Fibroblast of skin of abdomen (primary cell): ENCODE measurements around the gene PTPRG.

Experiments
- DNase-seq: peaks from one replicate; pipeline ENCODE4 v3.0.0-alpha.2; 2013

The PTPRG gene

DNA sequence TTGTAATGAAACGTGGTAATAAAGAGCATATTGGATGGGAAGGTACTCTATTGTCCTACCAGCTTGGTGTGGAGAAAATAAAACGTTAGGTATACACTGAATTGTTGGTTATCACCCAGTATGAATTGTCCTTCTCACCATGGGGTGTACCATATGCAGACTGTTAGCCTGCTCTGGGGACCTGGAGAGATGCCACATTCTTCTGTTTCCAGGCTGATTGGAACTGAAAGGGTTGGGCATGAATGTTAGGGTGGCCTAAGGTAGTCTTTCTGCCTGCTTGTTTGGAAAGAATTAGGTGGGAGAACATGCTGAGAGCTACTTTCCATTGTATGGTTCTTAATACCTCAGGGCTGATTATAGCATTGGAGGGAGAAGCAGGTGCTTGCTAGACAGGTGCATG, 340.6 kb downstream of the PTPRG start:
- no peak for DNase-seq

DNA sequence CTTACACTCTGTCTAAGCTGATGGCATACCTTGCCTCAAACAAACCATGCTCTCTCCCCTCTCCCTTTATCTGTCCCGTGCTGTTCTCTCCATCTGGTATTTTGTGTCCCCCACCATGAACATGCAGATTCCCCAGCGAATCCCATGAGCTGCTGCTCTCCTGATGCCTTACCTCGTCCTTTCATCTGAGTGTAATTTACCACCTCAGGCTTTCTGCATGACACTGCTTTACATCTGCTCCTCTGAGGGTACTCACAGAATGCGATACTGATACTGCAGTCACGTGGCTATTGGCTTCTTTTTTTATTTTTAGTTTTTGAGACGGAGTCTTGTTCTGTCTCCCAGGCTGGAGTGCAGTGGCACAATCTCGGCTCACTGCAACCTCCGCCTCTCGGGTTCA, 341.7 kb downstream of the PTPRG start:
- no peak for DNase-seq

DNA sequence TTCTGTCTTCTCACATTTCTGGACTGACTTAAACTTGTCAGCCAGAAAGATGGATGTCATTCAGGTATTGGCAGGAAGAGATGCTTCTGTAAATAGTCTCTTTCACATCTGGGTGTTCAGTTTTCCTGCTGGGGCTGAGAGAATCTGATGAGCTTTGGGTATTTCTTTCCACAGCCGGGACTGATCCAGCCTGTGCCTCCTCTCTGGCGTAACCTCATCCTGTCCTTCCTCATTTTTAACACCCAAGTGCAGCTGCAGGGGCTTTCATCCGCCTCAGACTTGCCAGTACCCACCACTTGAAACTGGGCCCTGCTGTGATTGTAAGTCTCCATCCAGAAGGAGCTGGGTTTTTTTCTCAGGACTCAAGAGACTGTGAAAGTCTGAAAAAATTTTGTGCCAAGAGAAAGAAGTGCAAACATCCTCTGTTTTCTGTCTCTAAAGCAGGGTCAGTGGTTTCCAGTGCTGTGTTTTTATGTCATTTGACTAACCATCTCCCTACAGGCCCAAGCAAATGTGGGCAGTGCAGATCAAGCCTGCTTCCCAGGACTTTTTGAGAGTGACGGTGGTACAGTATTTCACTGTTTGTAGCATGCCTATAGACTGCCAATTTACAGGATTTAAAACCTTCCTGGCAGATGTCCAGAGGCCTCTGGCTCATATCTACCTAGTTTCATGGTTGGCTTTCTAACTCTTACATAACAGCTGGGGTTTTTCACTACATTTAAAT, 342.7 kb downstream of the PTPRG start:
- DNase-seq, result peak; percentile 59

DNA sequence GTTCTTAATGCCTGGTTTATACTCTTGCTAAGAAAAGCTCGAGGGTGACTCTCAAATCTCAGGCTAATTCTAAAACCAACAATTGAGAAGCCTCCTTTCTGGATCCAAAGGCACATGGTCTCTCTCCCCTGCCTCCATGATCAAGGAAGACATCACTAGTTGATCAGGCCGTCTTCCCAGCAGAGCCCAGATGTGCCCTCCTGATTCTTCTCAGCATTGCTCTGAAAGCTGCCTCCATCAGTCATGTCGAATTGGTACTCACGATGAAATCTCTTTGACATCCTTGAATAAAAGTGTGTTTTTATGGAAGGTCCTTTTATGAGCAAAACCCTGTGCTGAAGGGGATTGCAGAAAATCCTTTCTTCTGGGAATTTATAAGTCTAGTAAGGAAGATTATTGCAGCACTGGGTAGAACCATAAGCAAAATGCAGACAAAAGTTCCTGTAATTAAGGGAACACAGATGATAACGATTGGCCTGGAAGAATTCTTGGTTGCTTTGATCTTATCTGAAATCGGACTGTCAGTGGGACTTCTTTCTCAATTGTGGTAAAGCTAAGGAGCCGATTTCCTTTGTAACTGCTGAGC, 345.9 kb downstream of the PTPRG start:
- DNase-seq, result no peak

DNA sequence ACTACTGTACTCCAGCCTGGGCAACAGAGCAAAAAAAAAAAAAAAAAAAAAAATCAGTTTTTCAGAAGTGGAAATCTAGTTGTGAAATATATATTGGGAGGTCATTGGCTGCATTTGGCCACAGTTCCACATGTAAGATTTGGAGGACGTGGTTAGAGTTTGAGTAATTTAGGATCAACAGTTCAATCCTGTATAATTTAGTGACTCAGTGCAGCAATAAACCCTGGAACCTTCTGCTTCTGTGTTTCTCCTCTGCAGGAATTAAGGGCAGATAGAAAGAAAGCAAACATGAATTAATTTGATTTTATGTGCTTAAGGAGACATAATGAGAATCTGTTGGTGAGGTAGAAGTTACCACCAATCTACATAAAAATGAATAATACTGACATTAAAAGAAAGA, 347.0 kb downstream of the PTPRG start:
- DNase-seq, result peak; percentile 58

DNA sequence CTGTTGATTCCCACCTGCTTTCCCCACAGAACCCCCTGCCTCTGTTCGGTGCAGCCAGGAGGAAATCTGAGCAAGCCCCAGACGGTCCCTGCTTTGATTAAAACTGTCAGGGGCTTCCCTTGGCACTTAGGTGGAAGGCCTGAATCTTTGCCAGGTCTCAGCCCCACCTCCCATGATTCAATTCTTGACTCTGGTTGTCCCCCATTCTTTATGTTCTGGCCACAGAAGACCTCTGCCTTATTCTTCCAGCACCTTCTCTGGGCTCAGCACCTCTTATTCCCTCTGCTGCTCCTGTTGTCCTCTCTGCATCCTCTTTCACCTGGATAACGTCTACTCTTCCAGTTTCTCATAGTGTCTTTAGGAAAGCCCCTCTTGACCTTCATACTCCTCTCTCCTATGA, 349.4 kb downstream of the PTPRG start:
- DNase-seq, result no peak

DNA sequence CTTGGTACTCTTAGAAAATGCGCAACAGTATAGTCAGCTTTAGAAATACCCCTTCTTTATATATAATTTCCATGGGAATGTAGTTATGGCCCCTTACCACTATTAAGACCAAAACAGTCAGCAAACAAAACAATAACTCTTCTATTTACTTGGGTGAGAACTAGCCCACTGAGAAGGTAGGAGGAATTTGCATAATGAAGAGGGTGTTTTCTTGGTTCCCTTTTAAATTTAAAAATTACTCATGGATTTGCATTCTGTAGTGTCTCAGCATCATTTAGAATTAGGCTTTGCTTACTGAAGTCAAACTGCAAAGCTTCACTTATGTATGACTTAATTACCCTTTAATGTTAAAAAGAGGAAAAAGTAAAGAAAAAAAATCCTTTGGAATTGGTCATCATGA, 350.8 kb downstream of the PTPRG start:
- DNase-seq, result no peak

DNA sequence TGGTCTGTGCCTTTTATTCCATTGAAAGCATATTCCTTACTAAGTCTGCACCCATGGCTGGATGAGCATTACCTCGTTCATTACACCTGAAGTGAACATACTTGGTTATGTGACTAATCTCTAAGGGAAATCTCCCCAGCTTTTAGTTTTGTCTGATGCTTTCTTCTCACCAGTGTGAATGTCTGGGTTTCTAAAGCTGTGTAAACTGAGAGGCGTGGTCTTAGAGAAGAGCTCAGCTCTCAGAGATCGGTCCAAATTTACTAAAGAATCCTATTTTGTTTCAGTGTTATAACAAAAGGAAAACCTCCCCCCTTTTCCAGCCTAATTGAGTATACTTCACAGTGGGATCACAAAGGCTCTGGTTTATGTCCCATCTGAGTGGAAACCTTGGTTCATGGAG, 352.3 kb downstream of the PTPRG start:
- DNase-seq, result no peak

DNA sequence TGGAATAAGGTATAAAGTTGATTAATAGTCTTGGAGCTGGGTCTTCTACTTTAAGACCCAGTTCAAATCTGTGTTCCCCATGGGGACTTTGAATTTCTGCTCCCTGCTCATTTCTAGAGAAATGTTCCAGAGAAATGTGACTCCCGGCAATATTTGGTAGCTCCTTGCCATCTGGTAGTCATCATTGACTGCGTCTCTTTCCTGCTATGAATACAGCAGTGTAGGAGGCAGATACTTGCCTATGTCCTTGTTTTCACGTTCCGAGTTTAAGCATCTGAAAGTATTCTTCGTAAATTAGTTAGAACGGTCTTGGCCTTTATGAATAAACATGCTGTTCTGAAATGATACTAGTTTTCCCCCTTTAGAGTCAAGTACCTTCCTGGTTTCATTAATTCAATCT, 352.9 kb downstream of the PTPRG start:
- peak; percentile 23 for DNase-seq

DNA sequence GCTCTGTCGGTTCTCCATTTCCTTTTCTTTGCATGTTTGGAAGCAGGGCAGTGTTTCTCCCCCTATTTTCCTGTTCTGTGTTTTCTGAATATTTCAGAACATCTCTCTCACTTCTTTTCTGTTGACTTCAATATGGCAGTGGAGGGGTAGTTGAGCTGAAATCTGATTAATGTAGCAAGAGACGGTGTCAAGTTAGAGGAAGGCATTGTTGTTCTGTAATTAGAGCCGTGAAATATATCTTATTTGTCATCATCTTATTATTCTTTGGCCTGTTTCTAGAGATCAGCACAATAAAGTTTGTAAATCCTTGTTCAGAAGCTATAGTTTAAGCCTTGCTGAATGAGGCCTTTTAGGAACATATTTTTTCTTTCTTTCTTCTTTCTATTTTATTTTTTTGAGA, 353.9 kb downstream of the PTPRG start:
- no peak for DNase-seq

DNA sequence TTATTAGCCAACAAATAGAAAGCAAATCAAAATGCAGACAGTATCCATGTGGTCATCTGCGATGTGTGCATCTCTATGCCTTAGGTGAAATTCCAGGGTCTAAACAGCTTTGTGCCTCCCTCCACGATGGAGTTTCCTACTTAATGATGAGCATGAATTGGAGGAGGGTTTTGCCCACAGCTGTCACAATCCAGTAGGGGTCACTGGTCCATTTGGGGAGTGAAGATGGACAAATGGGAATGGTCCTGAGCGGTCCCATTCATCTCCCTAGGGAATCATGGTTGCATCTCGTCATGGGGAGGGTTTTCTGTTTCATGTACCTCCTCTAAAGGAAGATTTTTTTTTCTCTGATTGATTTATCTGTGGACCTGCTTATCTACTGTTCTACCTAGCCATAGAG, 358.0 kb downstream of the PTPRG start:
- DNase-seq, result no peak

DNA sequence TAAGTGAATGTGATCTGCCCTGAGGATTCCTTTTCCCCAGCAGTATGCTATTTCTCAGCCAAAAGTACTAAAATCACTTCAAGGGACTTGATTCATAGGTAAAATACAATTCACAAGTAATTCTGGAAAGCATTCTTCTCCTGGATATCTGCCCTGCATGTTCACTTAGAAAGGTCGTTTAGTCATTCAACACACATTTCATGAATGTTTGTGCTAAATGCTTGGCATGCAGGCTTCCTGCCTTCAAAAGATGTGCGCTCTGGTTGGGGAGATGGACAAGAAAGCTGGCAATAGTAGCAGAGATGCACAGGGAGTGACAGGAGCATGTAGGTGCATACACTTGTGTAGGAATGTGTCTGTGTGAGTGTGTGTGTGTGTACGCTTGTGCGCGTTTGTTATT, 360.7 kb downstream of the PTPRG start:
- no peak for DNase-seq

DNA sequence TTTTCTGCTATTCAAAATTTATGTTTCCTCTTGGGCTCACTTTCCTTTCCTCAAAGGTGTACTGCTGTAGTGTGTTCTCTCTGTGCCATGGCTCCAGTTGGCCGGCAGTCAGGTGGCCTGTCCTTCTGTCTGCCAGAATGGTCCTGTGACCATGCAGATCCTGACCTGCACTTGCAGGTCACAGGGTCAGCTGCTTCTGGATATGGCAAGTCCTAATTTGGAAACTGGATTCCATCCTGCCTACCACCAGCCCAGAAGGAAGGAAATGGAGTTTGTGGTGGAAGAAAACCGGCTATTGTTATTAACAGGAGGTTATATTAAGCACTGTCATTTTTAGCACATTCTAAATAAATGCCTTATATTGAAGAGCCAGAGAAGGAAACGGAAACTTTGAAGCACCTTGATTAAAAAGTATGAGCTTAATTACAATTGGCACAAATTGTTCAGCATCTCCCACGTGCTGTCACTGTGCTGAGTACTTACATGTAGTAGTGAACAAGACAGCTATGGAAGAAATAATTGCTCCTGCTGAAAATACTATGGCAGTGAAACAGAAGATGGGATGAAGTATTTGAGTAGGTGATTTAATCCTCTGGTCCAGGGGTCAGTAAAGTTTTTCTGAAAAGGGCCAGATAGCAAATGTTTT, 362.8 kb downstream of the PTPRG start:
- DNase-seq, result no peak

DNA sequence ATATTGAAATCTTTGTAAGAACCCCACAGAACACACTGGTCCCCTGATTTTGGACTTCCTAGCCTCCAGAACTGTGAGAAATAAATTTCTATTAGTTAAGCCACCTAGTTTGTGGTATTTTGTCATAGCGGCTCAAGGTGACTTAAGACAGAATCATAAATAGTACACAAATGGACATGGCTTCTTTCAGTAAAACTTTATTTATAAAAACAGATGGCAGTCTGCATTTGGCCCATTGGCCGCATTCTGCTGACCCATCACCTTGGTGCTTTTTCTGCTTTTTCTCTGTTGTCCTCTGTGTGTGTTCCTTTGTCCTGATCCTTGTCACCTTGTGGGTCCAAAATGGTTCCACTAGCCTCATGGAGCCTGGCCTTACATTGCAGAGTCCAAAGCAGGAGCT, 363.6 kb downstream of the PTPRG start:
- DNase-seq, result no peak

DNA sequence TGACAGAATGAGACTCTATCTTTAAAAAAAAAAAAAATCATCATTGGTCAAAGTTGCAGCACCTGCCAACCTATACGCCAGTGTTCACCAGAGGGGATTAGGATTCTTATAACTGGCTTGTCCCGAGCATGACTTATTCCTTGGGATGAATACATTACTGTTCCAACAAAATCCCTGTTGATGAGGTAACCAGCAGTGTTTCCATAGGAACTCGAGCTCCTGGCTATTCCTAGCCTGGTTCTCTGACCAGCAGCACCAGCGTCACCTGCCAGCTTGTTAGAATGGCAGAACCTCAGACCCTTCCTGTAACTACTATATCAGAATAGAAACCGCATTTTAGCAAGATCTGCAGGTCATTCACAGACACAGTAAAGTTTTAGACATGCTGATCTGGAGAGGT, 364.4 kb downstream of the PTPRG start:
- no peak for DNase-seq

DNA sequence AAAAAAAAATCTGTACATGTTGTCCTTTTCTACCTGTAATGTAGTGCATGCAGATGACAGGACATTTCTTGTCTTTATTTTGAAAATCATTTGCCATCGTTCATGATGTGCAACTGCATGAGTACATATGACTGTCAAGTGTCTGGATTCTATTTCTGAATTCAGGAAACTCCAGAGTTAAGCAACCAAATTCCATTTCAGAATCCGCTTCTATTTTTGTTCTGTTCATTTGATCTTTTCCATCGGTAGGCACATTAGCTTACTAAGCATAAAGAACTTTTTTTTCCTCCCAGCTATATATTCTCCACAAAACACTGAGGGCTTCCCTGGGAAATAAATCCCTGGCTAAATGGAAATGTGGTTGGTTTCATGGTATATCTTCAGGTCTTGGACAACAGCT, 365.6 kb downstream of the PTPRG start:
- DNase-seq, result peak; percentile 85

DNA sequence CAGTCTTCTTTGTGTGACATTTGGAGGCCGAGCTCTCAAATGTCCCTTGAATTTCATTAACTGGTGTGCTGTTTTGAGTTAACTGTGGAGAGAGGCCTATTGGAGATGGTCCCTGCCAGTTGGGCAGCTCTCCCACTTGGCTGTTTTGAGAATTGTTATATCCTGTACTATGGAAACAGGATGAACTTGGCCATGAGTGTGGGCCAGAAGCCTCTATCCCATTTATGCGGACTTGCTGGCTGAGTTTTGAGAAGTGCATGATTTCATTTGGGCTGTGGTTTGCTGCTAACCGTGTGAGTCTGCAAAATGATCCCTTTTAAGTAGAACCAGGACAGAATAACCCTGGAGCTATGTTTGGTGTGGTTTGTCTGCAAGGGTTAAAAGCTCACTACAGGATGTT, 366.0 kb downstream of the PTPRG start:
- peak; percentile 93 for DNase-seq

DNA sequence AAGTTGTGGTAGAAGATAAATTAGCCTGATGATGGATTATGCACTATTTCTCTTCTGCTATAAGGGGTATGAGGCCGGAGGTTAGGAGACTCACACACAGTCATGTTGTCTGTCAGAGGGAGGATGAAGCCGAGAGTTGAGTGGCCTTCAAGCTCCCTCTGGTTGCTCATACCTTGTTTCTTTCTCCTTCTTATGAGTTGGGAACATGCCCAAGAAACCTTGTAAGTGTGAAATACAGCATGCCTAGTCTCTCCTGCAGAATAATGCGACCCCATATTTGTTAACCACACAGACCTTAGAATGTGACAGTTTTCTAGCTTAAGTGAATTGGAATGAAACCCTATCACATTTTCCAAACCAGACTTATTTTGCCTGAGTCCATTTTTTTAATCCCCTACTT, 366.7 kb downstream of the PTPRG start:
- DNase-seq, result peak; percentile 55

DNA sequence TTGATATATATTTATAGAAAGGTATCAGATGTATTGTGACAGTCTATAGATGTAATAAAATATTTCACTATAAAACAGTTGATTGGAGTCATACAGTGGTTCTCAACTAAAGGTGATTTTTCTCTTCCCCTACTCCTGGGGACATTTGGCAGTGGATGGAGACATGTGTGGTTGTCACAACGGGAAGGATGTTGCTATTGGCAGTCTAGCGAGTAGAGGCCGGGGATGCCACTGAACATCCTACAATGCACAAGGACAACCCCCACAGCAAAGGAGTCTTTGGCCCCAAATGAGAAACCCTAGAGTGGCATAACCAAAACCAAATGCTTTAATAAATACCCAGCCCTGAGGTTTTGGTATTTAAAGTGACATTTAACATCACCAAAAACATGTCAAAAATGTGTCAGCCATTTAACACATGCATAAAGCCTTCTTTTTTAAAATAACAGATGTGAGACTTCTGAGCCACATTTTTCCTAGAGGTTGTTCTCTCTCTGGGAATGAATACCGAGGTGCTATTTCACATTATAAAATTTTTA, 367.5 kb downstream of the PTPRG start:
- DNase-seq, result peak; percentile 16

DNA sequence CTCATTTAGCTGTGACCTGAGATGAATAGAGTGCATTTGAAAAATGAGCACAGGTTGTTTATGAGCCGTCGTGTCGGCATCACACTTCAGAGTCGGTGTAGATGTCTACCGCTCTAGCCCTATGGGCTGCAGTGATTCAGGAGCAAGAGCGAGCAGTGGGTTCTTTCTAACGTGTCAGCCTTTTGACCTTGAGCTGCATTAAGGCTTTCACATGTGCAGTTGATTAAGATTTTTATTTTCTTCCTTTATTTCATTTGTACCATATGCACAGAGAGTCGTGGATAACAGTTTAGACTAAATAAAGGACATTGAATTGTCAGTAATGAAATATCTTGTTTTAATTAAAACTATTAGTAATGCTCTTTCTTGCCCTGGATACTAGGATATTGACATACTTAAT, 368.2 kb downstream of the PTPRG start:
- peak; percentile 61 for DNase-seq

DNA sequence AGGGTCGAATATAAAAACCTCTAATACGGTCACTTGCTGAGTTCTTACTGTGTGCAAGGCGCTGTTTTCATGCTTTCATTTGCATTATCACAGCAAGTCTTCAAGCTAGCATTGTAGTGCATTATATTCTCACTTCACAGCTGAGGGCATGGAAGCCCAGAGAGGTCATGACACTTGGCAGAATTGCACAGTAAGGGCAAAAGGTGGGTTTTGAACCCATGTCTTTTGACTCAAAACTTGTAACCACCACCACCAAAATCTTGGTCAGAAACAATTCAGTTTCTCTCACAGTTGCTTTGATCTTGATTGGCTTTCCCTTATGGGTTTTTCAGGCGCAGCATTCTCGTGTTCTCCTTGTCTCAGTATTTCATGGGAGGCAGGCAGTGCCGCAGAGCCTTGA, 371.1 kb downstream of the PTPRG start:
- DNase-seq, result no peak

DNA sequence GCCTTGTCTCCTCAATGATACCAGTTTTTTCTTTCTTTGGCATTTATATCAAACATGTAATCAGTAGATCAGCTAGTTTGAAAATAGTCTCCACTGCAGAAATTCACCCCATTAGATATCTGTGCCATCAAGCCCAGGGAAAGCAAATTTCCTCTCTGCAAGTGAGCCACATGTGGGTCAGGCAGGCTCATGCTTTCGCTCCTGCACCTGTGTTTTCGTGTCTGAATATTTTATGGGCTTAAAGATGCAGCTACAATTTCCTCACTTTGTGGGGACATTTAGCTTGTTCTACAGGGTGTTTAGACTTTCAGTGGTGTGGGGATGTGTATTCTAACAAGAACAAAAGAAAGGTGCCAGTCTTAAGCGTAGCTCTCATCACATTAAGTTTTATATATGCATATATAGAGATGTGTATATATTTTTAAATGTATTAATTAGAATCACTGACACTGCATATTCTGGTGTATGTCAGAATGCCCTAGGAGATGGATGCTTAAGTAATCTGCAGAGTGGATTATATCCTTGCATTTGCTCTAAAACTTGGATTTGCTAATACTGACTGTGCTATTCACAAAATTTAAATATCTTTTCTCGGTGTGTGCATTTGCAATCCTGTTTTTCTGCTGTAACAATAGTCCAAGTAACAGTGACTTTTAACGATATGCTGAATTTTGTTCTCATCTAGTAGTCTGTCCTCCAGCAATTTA, 372.6 kb downstream of the PTPRG start:
- no peak for DNase-seq

DNA sequence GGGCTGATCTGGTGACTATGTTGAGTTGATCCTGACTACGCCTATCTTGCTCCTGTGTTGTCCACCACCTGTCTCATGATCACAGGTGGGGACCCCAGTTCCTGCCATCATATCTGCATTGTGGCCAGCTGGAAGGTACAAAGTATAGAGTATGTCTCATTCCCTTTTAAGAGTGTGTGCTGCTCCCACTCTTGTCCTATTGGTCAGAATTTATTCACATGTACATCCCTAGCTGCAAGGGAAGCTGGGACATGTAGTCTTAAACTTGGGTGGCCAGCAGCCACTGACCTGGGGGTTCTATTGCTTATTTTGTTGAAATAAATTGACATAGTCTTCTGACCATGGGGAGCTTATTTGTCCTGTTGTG, 373.1 kb downstream of the PTPRG start:
- DNase-seq, result no peak

DNA sequence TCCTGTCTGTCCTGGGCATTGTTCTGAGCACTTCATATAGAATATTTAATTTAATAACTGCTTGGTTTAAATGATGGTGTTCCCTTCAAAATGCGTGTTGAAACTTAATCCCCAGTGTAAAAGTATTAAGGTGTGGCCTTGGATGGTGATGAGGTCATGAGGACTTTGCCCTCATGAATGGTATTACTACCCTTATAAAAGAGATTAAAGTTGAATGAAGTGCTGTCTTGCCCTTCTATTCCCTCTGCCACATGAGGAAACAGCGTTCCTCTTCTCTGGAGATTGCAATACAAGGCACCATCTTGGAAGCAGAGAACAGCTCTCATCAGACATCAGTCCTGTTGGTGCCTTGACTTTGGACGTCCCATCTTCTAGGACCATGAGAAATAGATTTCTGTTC, 374.4 kb downstream of the PTPRG start:
- DNase-seq, result no peak
